NCI-H2171 (cell line): ENCODE measurements around the gene DDX1.

Experiments used
- DNase-seq: peaks from one replicate; lab custom pipeline; 2025; lab: John Stamatoyannopoulos, UW

The DDX1 gene

GRCh38 chr2:15630121-15630977 is 38.7 kb downstream of the DDX1 start:
- no peak for DNase-seq

- no peak for DNase-seq
Measured at GRCh38 chr2:15630978-15631719, 39.5 kb downstream of the DDX1 start.

GRCh38 chr2:15631883-15632282 is 40.2 kb downstream of the DDX1 start:
- no peak for DNase-seq

- DNase-seq, result no peak
Measured at GRCh38 chr2:15633043-15633970, 41.6 kb downstream of the DDX1 start.

- no peak for DNase-seq
Measured at GRCh38 chr2:15633971-15634346, 42.3 kb downstream of the DDX1 start.

GRCh38 chr2:15634846-15635490 is 43.3 kb downstream of the DDX1 start:
- no peak for DNase-seq

DNA sequence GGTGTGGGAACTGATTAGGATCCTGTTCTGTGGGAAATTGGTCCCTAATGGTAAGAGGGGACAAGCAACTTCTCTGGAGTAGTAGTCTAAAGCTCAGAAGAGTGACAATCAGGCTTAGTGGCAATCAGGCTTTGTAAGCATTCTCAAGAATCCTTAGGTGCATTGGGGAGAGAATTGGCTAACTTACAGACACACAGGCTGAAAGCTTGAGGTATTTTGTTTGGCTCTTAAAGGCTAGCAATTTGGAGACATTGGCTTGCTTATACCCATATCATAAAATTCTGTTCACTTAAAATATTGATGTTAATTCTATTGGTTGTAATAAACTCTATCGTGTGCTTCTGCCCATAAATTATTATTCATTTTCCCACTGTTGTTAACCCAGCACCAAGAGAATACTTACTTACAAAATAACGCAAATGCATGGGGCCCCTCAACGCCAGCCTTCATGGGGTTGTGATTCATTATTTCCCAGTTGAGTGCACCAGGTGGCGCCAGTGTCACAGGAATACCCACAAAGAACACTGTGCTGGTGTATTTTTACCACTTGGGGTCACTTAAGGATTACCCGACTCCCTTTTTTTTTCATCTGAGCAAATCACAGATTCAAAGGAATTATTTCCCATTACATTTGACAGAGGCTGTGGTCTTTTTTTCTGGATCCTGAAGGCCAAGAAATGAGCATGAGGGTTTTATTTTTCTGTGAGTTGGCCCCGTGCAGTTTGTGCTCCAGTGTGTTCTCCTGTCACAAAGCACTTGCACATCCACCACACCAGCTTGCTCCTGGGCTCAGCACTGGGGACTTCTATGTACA is 45.5 kb downstream of the DDX1 start:
- DNase-seq, result peak; percentile 40

GRCh38 chr2:15638720-15639119 is 47.1 kb downstream of the DDX1 start:
- no peak for DNase-seq

DNA sequence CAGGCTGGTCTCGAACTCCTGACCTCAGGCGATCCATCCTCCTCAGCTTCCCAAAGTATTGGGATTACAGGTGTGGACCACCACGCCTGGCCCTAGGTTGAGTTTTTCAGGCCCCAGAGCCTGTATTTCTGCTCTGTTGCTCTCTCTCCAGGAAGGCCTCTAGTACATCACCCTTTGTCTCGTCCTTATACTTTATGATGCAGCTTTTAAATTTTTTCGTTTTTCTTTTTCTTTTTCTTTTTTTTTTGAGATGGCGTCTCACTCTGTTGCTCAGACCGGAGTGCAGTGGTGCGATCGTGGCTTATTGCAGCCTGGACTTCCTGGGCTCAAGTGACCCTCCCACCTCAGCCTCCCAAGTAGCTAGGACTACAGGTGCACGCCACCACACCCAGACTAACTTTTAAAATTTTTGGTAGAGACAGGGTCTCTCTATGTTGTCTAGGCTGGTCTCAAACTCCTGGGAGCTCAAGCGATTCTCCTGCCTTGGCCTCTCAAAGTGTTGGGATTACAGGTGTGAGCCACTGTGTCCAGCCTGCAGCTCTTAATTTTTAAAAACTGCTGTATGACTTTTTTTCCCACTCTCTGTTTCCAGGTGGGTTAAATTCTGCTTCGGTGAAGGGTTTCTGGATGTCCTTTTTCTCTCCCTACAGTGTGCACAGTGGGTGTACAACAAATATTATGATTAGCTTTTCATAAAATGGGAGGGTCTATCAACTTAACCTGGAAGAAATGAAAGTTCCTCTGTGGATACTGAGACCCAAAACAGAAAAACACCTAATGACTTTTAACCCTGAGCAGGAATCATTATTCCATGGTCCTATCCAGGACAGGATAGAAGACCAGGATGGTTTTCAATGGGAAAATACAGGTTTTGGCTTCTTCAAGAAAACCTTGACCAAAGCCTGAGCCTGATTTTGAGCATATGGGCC is 47.9 kb downstream of the DDX1 start:
- DNase-seq, result no peak

DNA sequence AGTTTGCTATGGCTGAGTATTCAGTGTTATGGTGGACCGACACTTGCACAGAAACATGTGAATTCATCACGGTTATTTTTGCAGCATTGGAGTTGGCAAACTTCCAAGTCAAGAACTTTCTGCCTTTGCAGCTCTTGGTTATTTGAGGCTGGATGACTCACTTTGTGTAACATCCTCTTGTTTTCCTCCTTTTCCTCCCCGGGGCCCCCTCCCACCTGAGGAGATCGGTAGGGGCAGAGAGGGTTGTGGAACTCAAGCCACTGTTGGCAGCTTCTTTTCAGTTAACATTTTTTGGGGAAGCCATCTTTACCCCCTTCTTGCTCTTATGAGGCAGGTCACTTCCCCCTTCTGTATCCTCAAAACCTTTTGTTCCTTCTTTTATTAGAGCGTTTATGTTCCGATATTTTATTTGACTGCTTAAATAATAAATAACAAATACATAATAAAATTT is 48.6 kb downstream of the DDX1 start:
- no peak for DNase-seq

GRCh38 chr2:15640784-15641183 is 49.1 kb downstream of the DDX1 start:
- no peak for DNase-seq

- DNase-seq, result no peak
Measured at GRCh38 chr2:15641530-15641982, 49.9 kb downstream of the DDX1 start.

GRCh38 chr2:15642011-15642814 is 50.5 kb downstream of the DDX1 start:
- DNase-seq, result no peak

GRCh38 chr2:15642815-15643500 is 51.3 kb downstream of the DDX1 start:
- no peak for DNase-seq

DNA sequence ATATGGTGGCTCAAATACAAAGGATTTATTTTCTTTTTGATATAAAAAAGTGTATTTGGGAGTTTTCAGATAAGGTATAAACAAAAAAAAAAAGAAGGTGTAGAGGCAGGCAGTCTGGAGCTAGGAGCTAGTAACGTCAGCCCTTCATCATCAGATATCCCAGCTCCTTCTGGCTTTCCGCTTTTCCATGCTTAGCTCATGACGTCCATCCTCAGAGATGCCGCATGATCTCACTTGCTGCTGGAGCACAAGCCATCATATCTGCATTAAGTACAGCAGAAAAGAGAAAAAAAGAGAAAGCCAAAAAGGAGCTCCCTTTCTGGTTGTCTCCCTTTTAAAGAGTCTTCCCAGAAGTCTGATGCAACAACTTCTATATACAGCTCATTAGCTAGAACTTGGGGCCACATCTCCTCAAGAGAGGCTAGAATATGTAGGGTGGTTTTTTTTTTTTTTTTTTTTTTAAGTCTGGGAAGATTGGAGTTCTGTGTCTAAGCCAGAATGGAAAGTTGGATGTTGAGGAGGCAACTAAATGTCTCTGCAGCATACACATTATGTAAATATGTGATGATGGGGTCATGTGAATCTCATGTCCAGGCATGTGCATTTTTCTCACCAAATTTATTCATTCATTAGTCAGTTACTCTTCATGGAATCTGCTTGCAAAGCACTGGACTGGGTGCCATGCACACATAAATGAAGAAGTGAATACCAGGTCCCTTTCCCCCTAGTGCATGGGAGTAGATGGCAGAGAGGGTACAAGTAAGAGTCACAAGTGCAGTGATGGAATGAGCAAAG is 52.3 kb downstream of the DDX1 start:
- DNase-seq, result no peak

DNA sequence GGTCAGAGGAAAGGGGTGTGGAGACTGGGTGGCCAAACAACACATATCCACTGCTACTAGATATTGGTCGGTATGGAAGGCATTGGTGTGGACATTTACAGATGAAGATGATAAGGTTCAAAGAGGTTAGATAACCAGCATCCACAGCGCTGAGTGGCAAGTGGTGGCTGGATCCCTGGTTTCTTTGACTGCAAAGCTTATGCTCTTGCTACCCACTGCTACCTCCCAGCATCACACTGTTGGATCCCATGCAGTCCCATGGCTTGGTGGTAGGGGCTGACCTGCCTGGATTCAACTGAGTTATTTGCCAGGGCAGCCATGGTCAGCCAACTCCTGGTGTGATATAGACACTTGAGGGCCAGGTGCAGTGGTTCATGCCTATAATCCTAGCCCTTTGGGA is 53.6 kb downstream of the DDX1 start:
- DNase-seq, result no peak

DNA sequence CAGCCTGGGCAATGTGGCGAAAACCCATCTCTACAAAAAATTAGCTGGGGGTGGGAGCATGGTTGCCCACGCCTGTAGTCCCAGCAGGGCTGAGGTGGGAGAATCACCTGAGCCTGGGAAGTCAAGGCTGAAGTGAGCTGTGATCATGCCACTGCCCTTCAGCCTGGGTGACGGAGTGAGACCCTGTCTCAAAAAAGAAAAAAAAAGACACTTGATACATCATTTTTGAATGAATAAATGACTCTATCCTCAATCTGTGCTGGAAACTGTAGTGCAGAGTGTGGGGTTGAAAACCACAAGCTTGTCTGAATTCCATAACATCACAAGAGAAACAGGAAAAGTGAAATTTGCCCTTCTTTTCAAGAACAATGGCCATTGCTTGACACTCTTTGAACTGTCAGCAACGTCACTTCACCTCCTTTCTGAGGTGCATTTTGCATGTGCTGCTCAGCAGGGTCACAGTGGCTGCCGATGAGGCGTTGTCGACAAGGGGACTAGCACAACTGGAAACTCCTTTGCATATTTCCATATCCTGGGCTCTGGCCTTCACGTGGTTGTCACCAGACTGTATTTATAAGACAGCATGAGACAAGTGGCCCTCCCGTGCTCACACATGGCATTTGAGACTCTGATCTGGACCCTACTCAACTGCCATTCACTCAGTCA is 54.2 kb downstream of the DDX1 start:
- no peak for DNase-seq
